Sigmoid colon (tissue), 7 donors: ENCODE data around the gene PLP2. TPM values are rescaled to one million over a fixed set of nuclear protein-coding genes. Genes with fewer than 3 reads are reported as not detected.
A peak's percentile ranks its signal among the peaks of the same experiment; 100 is the strongest.

Experiments used
- DNase-seq: peaks from one replicate; pipeline ENCODE4 v3.0.0-alpha.2; 2019
- H3K27ac ChIP-seq, 4 donors: fragments of 200-600 bp; sonication (generic); one replicate each; pipeline ENCODE4 v1.5.1; 2016 to 2019; ENCODE audit warnings: mild to moderate bottlenecking in 1 of 4
- H3K27me3 ChIP-seq, 3 donors: fragments of 200-600 bp; sonication (generic); one replicate each; pipeline ENCODE4 v1.5.1; 2019; ENCODE audit warnings: mild to moderate bottlenecking in 1 of 3
- H3K36me3 ChIP-seq, 4 donors: fragments of 200-600 bp; sonication (generic); one replicate each; pipeline ENCODE4 v1.5.1; 2016 to 2019
- H3K4me1 ChIP-seq, 4 donors: fragments of 200-600 bp; sonication (generic); one replicate each; pipeline ENCODE4 v1.5.1; 2017 to 2019
- H3K4me3 ChIP-seq, 4 donors: fragments of 200-600 bp; sonication (generic); one replicate each; pipeline ENCODE4 v1.5.1; 2017 to 2019; ENCODE audit warnings: mild to moderate bottlenecking in 2 of 4, moderate library complexity in 1 of 4
- H3K9me3 ChIP-seq, 4 donors: fragments of 200-600 bp in 3 of 4; sonication (generic) in 3 of 4; one replicate each; pipeline versions ENCODE4 v1.5.1 to v1.6.1; 2013 to 2019
- EP300 ChIP-seq, 4 donors: sonication (generic); formaldehyde crosslinking; IDR thresholded peaks; one replicate each; pipeline ENCODE4 v1.6.1; 2017; ENCODE audit warnings: antibody characterized with exemption in 4 of 4
- POLR2A ChIP-seq, 2 donors: fragments of 450-650 bp; IDR thresholded peaks; one replicate each; pipeline ENCODE4 v1.6.1; 2016; ENCODE audit warnings: antibody characterized with exemption in 2 of 2, mild to moderate bottlenecking in 2 of 2, moderate library complexity in 2 of 2
- POLR2AphosphoS5 ChIP-seq, 4 donors: sonication (generic); formaldehyde crosslinking; IDR thresholded peaks; one replicate each; pipeline ENCODE4 v1.6.1; 2017; ENCODE audit warnings: antibody characterized with exemption in 4 of 4
- WGBS, 2 donors: extraction: QIAGEN DNeasy Blood & Tissue Kit; methylation state at CpG; one replicate each; pipeline ENCODE4 v1.1.7; 2013; 5-methylcytosine and 5-hydroxymethylcytosine counted together
- intact Hi-C: fragments of 100-400 bp; cut with DNase I; formaldehyde crosslinking; loops from one replicate; pipeline ENCODE4 v1.15.1; 2023
- polyA plus RNA-seq, 3 donors: library from polyadenylated mRNA; stranded (reverse); fragments of 200-250 nt; gene quantifications; one replicate each; pipeline ENCODE4 v1.2.3, GENCODE V29; 2013
- total RNA-seq, 4 donors: library from RNA; depleted of rRNA; stranded (reverse); fragments of >200 nt; gene quantifications; one replicate each; pipeline ENCODE4 v1.1.0, GENCODE V29; 2016
- TF ChIP-seq, protein P1 (sequence below), 4 experiments: fragments of 450-650 bp in 3 of 4; fragments of 200-600 bp in 1 of 4; IDR thresholded peaks; one replicate each; pipeline ENCODE4 v1.5.1; 2016 to 2019; ENCODE audit warnings: antibody characterized with exemption in 4 of 4, mild to moderate bottlenecking in 3 of 4, moderate library complexity in 2 of 4
- donor health status: healthy with polysubstance abuse.
- donor health status: Bipolar disorder and iron deficiency.
- donor health status: healthy.

Gene PLP2
- total and polyA plus RNA-seq, 7 donors = 39.0 to 185 (median 61.7) TPM

DNA sequence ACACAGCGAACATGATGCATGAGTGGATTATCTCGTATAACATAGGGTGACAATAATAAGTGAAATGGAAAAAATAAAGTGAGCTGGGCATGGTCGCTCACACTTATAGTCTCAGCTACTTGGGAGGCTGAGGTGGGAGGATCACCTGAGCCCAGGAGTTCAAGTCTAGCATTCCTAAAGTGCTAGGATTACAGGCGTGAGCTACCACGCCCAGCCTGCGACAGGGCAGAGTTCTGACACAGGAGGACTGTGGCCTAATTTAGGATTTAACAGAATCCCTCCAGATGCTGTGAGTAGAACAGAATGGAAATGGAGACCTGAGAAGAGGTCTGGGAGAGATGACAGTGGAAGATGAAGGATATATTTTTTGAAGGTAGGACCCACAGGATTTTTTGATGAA lies 17.9 kb downstream of the PLP2 start:
- H3K9me3 ChIP-seq = no peaks in the 10 kb centered on the region
- H3K27ac ChIP-seq = peak overlapping the region; percentile 79 to 86 (median 84)
- intact Hi-C loops = no loop called here
- DNase-seq = no peak
- H3K4me3 ChIP-seq = no peak overlapping the region
- peaks cover 0 to 22% (median 9%) of the 10 kb centered on the region in 4 donors for H3K4me1 ChIP-seq
- 41 to 75% methylated on average over 6 of the region's 6 CpGs for WGBS, 2 donors
- no peaks in the 10 kb centered on the region for H3K27me3 ChIP-seq
- no peak for TF ChIP-seq EP300 (IDR thresholded peaks at IDR 0.05)
- TF ChIP-seq POLR2AphosphoS5 (IDR thresholded peaks at IDR 0.05) = no peak
- TF ChIP-seq, protein P1, sequence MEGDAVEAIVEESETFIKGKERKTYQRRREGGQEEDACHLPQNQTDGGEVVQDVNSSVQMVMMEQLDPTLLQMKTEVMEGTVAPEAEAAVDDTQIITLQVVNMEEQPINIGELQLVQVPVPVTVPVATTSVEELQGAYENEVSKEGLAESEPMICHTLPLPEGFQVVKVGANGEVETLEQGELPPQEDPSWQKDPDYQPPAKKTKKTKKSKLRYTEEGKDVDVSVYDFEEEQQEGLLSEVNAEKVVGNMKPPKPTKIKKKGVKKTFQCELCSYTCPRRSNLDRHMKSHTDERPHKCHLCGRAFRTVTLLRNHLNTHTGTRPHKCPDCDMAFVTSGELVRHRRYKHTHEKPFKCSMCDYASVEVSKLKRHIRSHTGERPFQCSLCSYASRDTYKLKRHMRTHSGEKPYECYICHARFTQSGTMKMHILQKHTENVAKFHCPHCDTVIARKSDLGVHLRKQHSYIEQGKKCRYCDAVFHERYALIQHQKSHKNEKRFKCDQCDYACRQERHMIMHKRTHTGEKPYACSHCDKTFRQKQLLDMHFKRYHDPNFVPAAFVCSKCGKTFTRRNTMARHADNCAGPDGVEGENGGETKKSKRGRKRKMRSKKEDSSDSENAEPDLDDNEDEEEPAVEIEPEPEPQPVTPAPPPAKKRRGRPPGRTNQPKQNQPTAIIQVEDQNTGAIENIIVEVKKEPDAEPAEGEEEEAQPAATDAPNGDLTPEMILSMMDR (IDR thresholded peaks at IDR 0.05) = no peak
- TF ChIP-seq POLR2A (IDR thresholded peaks at IDR 0.05) = no peak
- H3K36me3 ChIP-seq = no peaks in the 10 kb centered on the region

DNA sequence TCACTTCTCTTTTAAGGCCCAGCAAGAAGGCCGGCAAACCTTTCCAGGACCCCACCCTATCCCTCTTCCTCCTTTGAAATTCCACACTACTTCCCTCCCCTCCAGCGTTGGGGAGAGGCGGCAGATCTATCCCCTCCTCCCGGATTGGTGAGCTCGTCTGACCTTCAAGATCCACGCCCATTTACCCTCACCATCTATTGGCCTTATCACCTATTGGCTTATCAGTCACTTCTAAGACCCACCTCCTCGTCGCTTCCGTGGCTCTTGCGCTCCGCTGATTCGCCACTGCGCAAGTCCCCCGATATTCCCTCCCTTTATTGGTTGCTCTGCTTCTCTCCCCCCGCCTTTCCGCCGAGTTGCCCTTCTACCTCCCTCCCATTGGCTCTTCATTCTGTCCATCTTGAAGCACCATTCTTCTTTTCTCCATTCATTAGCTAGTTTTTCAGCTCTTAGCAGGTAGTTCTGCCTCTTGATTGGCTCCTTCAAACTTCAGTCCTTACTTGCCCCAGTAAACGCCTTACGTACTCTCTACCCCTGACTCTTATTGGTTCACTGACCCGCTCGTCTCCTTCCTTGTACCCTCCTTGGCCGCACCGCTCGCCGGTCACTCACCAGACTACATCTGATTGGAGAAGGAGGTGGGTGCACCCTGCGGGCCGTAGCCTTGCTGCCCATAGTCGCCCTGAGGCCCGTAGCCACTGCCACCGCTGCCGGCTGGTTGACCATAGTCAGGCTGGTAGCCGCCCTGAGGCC lies 19.3 kb downstream of the PLP2 start:
- peak; percentile 97 for DNase-seq
- Histone ChIP-seq H3K36me3 (no peaks in the 10 kb centered on the region), H3K9me3 (no peaks in the 10 kb centered on the region), H3K4me3 (peak overlapping the region; percentile 48 to 71 (median 60)), H3K27ac (peak overlapping the region; percentile 85 to 94 (median 88)), H3K4me1 (peaks cover 0 to 13% (median 2%) of the 10 kb centered on the region in 4 donors), H3K27me3 (no peaks in the 10 kb centered on the region)
- 0% methylated on average over 32 of the region's 32 CpGs for WGBS, 2 donors
- intact Hi-C loops = no loop called here
- TF ChIP-seq POLR2A (IDR thresholded peaks at IDR 0.05) = peak; percentile 44 to 67
- TF ChIP-seq EP300 (IDR thresholded peaks at IDR 0.05) = no peak
- peak; percentile 73 to 94 (median 88) for TF ChIP-seq POLR2AphosphoS5 (IDR thresholded peaks at IDR 0.05)

DNA sequence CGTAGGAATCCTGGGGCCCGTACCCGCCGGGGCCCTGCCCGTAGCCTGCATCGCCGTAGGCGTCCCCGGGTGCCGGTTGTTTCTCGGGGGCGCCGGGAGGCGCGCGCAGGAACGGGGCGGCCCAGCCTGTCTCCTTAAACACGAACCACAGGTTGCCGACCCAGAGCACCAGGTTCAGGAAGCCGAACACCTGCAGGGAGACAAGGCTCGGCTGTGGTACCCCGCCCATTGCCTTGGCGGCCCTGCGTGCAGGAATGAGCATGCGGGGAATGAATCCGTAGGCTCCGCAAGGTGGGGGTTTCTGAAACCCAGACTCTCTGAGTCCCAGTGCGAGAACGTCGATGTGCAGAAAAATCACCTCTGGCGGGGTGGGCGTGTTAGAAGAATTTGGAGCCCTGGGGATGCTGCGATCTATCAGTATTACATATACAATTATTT lies 19.9 kb downstream of the PLP2 start:
- Histone ChIP-seq H3K27ac (peak overlapping the region; percentile 85 to 94 (median 88)), H3K27me3 (no peaks in the 10 kb centered on the region), H3K4me1 (peaks cover 0 to 13% (median 2%) of the 10 kb centered on the region in 4 donors), H3K4me3 (peak overlapping the region; percentile 48 to 71 (median 60)), H3K9me3 (no peaks in the 10 kb centered on the region), H3K36me3 (no peaks in the 10 kb centered on the region)
- intact Hi-C loops = no loop called here
- 0 to 1% methylated on average over 34 of the region's 34 CpGs for WGBS, 2 donors
- no peak for DNase-seq
- TF ChIP-seq EP300 (IDR thresholded peaks at IDR 0.05) = no peak
- TF ChIP-seq POLR2A (IDR thresholded peaks at IDR 0.05) = no peak
- TF ChIP-seq POLR2AphosphoS5 (IDR thresholded peaks at IDR 0.05) = no peak
- TF ChIP-seq, protein P1 (IDR thresholded peaks at IDR 0.05) = no peak

DNA sequence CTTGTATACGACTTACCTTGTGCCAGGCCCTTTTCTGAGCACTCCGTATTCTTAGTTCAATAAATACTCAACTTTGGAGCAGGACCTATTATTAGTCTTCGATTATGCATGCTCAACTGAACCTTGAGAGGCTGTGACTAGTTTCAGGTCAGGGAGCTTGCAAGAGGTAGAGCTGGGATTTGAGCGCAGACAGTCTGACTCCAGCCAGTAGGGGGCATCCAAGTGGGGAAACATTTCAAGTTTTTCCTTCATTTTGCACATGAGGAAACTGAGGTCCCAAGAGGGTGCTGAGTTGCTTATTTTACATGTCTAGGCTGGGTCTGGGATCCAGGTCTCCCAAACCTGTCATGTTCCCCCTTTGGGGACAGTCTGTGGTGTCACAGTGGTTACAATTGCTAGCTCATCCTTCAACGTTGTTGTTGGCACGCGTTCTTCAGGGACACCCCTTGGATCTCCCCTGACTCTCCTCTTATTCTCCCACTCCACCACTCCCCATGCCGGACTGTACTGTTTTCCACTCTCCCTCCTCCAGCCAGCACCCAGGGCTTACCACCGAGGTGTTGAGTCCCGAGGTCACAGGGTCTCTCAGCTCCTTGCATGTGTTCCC lies 21.1 kb downstream of the PLP2 start:
- TF ChIP-seq, protein P1 (IDR thresholded peaks at IDR 0.05) = peak in 3 of 4 experiments; percentile 14 to 35 (median 27)
- TF ChIP-seq POLR2AphosphoS5 (IDR thresholded peaks at IDR 0.05) (no peak), EP300 (IDR thresholded peaks at IDR 0.05) (no peak), POLR2A (IDR thresholded peaks at IDR 0.05) (no peak)
- Histone ChIP-seq H3K36me3 (no peaks in the 10 kb centered on the region), H3K27me3 (no peaks in the 10 kb centered on the region), H3K4me1 (peaks cover 0 to 13% (median 2%) of the 10 kb centered on the region in 4 donors), H3K27ac (no peak overlapping the region), H3K4me3 (no peak overlapping the region), H3K9me3 (no peaks in the 10 kb centered on the region)
- DNase-seq = no peak
- WGBS, 2 donors = 57 to 71% methylated on average over 10 of the region's 10 CpGs
- intact Hi-C loops = no loop called here

DNA sequence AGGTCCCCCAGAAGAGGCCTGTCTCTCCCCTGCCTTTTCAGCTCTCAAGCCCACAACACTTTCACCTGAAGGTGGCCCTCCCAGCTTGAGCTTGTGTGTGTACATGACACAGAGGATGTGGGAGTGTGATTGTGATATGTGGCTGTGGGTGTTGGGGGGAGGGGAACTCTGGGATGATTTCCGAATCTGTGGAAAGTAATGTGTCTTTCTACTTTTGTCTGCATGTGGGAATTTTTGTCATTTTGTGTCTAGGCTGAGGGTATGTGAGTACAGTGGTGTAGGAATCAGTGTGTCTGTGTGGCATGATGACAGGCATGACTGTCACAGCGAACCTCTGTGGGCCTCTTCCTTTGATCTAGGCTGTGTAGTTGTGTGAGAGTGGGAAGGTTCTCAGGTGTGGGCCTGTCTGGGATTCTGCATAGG lies 21.9 kb downstream of the PLP2 start:
- intact Hi-C loops = no loop called here
- no peak for DNase-seq
- Histone ChIP-seq H3K27me3 (no peaks in the 10 kb centered on the region), H3K9me3 (no peaks in the 10 kb centered on the region), H3K4me3 (no peak overlapping the region), H3K27ac (no peak overlapping the region), H3K4me1 (peaks cover 0 to 13% (median 2%) of the 10 kb centered on the region in 4 donors), H3K36me3 (no peaks in the 10 kb centered on the region)
- 79 to 81% methylated on average over 2 of the region's 2 CpGs for WGBS, 2 donors
- no peak for TF ChIP-seq POLR2AphosphoS5 (IDR thresholded peaks at IDR 0.05)
- no peak for TF ChIP-seq POLR2A (IDR thresholded peaks at IDR 0.05)
- no peak for TF ChIP-seq EP300 (IDR thresholded peaks at IDR 0.05)
- TF ChIP-seq, protein P1 (IDR thresholded peaks at IDR 0.05) = no peak
